ENCODE results near the gene SGCD.

DNA sequence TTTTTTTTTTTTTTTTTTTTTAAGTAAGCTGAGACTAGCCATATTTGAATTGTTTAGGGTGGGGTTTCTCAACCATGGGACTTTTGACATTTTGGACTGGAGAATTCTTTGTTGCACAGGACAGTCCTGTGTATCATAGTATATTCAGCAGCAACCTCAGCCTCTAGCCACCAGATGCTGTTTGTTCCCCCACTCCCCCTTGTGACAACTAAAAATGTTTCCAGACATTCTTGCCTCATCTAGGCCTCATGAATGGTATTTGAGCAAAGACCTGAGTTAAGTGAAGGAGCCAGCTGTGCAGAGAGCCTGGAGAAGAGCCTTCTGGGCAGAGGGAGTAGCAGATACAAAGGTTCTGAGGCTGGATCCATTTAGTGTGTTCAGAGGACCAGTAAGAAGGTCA lies 155.9 kb downstream of the SGCD start:
- TF ChIP-seq, protein P1, sequence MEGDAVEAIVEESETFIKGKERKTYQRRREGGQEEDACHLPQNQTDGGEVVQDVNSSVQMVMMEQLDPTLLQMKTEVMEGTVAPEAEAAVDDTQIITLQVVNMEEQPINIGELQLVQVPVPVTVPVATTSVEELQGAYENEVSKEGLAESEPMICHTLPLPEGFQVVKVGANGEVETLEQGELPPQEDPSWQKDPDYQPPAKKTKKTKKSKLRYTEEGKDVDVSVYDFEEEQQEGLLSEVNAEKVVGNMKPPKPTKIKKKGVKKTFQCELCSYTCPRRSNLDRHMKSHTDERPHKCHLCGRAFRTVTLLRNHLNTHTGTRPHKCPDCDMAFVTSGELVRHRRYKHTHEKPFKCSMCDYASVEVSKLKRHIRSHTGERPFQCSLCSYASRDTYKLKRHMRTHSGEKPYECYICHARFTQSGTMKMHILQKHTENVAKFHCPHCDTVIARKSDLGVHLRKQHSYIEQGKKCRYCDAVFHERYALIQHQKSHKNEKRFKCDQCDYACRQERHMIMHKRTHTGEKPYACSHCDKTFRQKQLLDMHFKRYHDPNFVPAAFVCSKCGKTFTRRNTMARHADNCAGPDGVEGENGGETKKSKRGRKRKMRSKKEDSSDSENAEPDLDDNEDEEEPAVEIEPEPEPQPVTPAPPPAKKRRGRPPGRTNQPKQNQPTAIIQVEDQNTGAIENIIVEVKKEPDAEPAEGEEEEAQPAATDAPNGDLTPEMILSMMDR (IDR thresholded peaks at IDR 0.05) = no peak
- no peak for TF ChIP-seq POLR2A (IDR thresholded peaks at IDR 0.05)

Data from uterus (tissue), 2 donors.